H1 (cell line): ENCODE data around the gene MNAT1. TPM values are rescaled to one million over a fixed set of nuclear protein-coding genes. Genes with fewer than 3 reads are reported as not detected.

ENCODE experiments used
- CHD7 ChIP-seq: fragments of 300-600 bp; sonication (generic); IDR thresholded peaks from 2 replicates; pipeline ENCODE4 v1.7.1; 2012; ENCODE audit warnings: low read length, moderate library complexity, mild to moderate bottlenecking, inconsistent platforms; ENCODE audit not compliant: insufficient replicate concordance
- RBBP5 ChIP-seq: IDR thresholded peaks from 2 replicates; pipeline ENCODE4 v1.7.1; 2012; ENCODE audit warnings: low read depth, mild to moderate bottlenecking, inconsistent platforms, low read length, moderate library complexity, borderline replicate concordance
- polyA plus RNA-seq, 7 experiments: library from polyadenylated mRNA; depleted of rRNA in 3 of 7; stranded (reverse) in 5 of 7; unstranded in 2 of 7; fragments of >200 nt in 5 of 7; fragments of 200-250 nt in 2 of 7; gene quantifications; 1 replicate in 5 of 7; 2 replicates in 1 of 7; 4 replicates in 1 of 7; pipeline versions ENCODE4 v1.2.1 to v1.2.3, GENCODE V29; 2011 to 2013; ENCODE audit warnings: missing spikeins in 2 of 7, mixed read lengths in 2 of 7
- total RNA-seq: library from RNA; stranded (reverse); fragmentation: NEBNext Ultra II Directional; extraction: Animal tissue kit (Norgen Biotek cat#: 25700); gene quantifications from 2 replicates; pipeline ENCODE4 v1.2.1, GENCODE V29; 2021

MNAT1 gene
- total and polyA plus RNA-seq, 2 of the 8 experiments (the other 6 are each of a cell fraction or from before 2014, with no cell fraction given) = 34.7 to 52.1 TPM

- TF ChIP-seq CHD7 (no peak), RBBP5 (no peak)
Measured at GRCh38 chr14:60981633-60982455, 247.3 kb downstream of the MNAT1 start (continued).
